Measurements from ENCODE around the gene KRT82.

GRCh38 chr12:52423661-52424500 lies 17.7 kb upstream of the KRT82 start:
- TF ChIP-seq, protein P1, sequence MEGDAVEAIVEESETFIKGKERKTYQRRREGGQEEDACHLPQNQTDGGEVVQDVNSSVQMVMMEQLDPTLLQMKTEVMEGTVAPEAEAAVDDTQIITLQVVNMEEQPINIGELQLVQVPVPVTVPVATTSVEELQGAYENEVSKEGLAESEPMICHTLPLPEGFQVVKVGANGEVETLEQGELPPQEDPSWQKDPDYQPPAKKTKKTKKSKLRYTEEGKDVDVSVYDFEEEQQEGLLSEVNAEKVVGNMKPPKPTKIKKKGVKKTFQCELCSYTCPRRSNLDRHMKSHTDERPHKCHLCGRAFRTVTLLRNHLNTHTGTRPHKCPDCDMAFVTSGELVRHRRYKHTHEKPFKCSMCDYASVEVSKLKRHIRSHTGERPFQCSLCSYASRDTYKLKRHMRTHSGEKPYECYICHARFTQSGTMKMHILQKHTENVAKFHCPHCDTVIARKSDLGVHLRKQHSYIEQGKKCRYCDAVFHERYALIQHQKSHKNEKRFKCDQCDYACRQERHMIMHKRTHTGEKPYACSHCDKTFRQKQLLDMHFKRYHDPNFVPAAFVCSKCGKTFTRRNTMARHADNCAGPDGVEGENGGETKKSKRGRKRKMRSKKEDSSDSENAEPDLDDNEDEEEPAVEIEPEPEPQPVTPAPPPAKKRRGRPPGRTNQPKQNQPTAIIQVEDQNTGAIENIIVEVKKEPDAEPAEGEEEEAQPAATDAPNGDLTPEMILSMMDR (IDR thresholded peaks at IDR 0.05): no peak
- no peak for TF ChIP-seq POLR2A (IDR thresholded peaks at IDR 0.05)

Data from vagina (tissue), 2 donors.